HG03025 (cell line): ENCODE results near the gene ATXN1.

ENCODE experiments used
- ATAC-seq: cut with Tn5 transposase; IDR thresholded peaks from one replicate; pipeline ENCODE4 v1.9.1; 2021; ENCODE audit warnings: mild to moderate bottlenecking, moderate library complexity; ENCODE audit not compliant: unreplicated experiment, low FRiP score

ATXN1 gene

DNA sequence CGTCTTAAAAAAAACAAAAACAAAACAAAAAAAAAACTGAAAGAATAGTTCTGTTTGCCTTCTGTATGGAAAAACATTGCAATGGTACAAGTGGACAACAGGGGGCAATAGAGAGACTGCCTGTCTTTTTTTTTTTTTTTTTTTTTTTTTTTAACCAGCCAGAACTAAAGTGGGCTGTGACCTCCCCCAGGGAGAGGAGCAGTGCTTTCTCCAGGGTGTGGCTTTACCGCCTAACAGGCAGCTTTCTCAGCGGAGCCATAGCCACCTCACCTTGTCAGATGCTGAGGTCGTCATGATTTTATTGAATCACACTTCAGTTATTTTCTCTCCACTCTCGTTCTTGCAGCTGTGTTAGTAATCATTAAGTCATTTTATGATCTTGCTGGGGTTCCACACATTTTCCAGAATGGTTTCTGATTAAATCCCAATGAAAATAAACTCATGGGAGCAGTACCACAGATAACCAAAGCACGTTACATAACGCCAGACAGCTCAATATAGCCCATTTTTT, 444.5 kb downstream of the ATXN1 start:
- ATAC-seq = no peak

DNA sequence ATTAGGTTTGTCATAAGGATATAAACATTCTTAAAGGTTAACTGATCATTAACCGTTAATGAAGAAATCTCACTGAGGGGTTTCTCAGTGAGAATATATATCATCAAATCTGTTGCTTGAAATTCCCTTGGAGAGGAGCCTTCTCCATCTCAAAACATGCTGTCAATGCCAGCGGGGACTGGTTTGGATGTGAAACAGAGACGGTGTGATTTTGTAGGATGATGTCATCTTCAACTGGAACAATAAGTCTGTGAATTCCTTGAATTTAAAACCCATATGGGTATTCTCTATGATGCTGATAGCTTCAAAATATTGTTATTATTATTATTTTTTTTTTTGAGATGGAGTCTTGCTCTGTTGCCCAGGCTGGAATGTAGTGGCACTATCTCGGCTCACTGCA, 447.0 kb downstream of the ATXN1 start:
- no peak for ATAC-seq

DNA sequence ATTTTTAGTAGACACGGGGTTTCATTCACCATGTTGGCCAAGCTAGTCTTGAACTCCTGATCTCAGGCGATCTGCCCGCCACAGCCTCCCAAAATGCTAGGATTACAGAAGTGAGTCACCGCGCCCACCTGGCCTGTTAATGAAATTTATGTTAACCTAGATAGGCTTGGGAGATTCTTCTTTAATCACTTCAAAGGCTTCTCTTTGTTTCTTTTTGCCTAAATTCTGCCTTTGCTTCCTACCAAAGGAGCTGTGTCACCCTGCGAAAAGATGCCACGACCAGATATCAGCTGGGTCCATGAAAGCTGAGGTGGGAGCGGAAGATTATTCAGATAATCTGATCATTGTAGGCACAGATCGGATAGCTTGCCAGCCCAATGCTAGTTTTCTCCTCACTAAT, 447.5 kb downstream of the ATXN1 start:
- ATAC-seq = no peak

DNA sequence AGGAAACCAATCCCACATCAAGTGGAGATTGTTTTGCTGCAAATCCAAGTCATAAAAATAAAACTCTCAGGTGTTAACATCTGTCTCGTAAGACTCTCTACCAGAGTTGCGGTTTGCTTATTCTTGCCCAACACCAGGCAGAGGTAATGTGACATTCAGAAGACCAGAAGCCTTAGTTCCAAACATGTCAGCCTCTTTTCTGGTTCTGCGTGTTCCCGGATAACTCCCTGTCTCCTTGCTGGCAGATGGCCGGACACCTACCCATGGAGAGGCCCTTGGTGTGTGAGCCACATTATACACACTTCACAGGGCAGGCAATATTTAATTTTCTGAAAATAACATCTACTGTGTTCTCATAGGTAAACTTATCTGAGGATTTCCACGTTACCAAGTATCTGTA, 449.5 kb downstream of the ATXN1 start:
- ATAC-seq = no peak

DNA sequence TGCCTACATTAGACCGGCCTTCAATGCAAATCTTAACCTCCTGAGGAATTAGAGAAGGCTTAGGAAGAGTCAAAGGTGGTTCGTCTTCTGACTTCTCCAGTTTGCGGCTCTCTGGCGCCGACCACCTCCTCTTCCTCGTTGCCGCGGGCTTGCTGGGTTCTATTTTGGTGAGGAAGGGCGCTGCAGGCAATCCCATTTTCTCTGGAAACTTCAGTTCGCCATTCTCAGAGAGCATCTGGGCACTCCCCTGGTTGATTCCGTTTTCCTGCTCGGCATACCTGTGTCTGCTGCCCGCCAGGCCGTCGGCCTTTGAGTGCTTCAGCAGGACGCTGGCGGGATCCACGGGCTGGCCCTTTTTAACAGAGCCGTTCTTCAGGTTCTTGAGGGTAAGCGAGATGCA, 454.9 kb downstream of the ATXN1 start:
- ATAC-seq = no peak

DNA sequence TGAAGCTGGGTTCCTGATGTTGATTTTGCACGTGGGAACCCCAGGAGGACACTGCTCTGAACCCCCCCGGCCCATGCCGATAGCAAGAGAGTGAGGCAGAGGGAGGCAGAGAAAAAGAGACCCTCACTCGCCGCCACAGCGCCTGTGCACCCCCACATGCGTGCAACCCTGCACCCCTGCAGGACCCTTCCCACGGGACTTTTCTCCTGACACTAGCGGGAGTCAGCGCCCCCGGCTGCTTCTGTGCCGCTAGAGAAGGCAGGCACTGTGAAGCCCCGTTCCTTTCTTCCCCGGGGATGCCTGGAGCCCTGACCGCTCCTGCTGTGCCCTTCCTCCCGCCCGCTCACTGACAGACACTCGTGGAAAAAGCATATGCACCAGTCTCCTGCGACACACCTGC, 455.5 kb downstream of the ATXN1 start:
- ATAC-seq = peak; percentile 31

DNA sequence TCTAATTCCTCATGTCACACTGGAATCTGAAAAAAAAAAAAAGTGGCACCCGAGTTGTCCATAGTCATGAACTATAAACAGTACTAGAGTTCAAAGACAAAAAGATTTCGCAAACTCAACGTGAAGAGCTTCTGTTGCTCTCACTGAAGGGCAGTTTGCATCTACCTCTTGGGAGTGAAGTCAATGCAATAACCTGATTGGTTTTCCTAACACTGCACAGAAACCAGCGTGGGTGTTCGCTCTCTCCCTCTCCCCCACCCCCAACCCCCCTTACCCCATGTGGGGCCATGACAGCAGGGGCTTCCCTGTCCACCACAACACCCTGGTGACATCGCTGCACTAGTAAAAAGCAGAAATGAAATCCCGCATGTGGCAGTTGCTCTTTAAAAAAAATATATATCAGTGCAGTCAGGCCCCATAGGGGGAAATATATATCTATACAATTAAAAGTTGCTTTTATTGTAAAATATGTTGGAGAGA, 456.0 kb downstream of the ATXN1 start:
- ATAC-seq = peak; percentile 72

DNA sequence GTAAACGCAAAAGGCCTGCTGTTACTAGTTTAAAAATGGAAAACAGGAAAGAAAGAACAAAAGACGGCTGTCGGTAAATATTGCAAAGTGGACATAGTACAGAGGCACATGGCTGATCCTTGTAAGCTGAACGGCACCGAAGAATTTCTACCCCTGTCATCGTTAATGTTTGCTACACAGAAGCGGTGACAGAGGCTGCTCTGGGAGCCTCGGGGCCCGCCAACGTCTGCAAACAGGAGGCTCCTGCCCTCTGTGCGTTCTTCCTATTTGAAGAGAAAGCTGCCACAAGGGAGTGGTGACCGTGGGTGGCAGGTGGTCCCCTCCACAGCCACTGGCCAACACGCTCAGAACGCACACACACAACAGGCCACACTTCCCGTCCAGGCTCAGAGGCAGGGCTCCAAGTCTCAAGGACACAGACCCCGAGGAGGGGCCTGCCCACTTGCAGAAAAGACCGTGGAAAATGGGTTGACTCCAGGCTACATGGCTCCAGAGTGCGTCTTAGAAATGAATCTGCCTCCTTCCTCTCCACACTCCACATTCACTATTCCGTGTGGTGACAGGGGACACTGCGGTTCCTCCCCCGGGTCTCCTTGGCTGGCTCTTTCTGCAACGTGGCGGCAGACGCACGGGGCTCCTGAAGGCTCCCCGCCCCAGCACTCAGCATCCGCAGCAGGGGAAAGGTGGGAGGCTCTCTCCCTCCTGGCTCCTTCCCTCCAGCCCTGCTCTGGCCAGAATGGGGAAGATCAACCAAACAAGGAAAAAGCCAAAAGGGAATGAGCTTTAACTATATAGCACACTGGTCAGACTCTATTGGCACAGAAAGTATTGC, 458.3 kb downstream of the ATXN1 start:
- no peak for ATAC-seq

DNA sequence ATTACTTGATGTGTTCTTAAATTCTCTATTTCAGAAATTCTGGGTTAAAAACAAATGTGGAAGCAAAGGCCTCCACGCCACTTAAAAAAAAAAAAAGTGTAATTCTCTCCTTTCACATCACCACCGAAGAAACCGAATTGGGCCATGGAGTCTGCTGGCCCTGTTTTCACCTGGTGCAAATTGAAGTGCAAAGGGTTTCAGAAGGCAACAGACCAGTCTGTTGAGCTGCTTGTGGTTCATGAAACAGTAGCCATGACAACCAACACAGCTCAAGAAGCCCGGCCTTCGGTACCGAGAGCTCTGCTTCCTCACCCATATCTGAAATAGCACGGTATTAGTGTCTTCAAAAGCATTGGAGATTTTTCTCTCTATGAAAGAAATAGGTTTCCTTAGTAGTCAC, 459.7 kb downstream of the ATXN1 start:
- ATAC-seq = peak; percentile 57

DNA sequence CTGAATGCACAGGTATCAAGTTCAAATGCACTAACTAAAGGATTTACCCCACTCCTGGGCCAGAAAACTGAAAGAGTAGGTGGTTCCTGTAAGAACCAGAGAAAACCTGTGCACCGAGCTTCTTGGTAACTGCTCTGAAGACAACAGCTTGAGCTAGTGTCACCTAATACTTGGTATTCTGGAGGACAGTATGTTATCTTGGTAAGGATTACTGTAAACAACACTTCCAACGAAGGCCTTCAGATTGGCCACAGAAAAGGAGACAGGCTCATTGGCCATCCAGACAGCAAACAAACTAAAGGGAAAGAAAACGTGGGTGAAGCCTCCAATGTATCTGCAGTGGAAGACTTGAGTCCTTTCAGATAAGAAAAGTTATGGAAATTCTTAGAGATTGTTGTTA, 461.4 kb downstream of the ATXN1 start:
- ATAC-seq = no peak

DNA sequence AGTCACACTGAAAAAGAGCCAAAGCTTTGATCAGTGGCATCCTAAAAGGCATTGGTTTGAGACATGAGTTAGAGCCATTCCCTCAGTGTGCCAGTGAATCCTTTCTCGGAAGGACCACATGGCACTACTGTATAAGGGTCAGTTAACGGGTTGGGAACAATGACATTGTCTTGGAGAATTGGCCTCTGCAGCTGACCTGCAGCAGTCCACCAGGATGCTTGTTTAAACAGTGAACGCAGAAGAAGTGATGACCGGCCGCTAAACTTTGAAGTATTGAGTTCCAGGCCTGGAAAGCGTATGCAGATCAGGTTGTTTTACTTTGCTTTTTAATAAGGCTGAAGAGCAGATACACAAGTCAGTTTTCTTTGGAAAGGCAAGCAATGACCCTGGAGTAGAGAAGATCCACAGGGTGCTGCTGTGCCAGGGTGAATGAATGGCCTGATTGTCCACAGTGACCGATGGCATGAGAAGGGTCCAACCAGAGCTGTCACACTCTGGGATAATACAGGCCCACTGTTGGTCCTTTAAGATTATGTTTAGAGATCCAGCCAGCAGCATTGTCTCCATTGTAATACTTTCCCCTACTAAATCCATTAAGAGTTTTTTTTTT, 465.1 kb downstream of the ATXN1 start:
- ATAC-seq = no peak

DNA sequence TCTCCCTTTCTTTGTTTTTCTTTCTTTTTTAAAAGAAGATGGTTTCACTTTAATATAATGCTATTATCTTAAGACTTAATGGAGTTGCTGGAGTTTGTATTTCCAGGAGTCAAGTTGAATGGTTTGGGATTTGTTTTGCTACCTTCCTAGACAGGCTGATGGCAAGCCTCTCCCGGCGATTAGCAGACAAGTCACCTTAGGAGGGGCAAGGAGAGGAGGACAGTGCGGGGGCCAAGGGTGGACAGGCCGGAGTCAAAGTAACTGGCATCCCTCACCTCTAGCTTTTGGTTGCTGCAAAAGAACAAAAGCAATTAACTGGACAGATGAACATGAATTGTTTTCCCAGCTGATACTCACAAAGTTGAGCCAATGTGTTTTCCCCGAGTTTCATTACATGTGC, 465.8 kb downstream of the ATXN1 start:
- ATAC-seq = no peak

DNA sequence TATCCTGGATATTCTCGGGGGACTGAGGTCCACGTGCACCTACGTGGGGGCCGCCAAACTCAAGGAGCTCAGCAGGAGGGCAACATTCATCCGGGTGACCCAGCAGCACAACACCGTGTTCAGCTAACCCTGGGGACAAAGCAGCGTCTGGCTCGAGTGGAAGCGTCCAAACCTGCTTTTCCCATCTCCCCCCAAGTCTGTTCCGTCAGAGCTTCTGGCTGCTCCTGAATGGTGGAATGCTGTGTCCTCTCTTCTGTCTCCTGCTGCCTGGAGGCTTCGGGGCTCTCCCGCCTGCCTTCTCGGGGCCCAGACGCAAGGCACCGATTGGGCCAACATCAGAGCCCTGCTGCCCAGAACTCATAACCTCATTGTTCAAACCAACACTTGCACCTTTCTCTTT, 466.2 kb downstream of the ATXN1 start:
- ATAC-seq = no peak

DNA sequence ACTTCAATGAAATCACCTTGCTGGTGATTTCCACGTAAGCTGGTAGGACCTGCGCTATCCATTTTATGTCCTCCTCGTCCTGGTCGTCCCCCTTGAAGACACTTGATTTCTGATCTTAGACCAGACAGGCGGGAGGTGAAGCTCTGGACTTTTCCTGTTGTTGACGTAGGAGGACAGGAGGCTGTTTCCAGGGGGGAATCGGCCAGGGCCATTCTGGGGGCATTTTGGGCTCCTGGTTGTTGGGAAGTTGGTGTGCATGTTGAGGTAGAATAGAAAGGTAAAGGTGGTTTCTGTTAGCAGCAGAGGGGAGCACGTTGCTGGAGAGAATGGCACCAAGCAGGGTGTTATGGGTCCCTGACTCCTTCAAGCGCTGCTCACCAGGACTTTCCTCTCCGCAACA, 466.9 kb downstream of the ATXN1 start:
- ATAC-seq = no peak

DNA sequence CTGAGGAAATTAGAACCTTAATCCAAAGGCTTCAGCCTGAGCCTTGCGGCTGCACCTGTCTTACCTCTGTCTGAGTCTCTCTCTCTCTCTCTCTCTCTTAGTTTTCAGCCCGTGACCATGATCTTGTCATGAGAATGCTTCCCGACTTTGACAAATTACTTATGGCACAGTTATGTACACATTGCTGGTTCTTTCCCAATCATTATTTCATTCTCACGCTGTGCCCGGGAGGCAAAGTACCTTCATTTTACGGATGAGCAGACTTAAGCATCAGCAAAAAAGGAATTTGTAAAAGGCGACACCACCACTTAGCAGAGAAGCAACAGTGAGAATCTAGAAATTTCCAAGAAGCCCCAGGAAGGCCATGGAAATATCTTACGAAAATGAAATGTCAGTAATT, 468.3 kb downstream of the ATXN1 start:
- ATAC-seq = no peak

DNA sequence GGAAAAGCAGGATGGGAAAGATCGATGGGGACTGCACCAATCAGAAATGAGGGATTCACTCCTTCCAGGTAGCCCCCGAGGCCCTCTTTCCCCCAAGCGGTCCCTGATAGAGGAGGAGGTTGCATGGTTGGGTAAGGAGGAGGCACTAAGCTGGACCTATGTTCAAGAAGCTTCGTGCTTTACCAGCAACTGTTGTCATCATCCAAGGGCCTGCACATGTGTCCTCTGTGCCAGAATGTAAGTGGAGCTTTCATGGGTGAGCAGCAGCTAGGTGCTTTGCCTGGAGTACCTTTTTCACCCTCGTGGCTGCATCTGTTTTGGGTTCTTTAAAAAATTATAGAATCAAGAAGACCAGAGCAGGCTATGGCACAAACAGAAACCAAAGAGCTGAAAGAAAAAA, 468.8 kb downstream of the ATXN1 start:
- no peak for ATAC-seq

DNA sequence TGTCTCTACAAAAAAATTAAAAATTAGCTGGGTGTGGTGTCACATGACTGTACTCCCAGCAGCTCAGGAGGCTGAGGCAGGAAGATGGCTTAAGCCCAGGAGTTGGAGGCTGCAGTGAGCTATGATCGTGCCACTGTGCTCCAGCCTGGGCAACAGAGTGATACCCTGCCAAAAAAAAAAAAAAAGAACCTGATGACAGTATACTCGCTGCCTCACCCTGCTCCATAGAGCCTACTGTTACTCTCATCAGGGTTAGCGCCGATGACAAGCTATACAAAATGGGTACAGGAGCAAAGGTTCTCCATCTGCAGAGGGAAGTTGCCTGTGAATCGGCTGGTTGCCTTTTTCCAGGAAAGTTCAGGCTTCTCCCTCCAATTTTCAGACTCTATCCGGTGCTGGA, 469.5 kb downstream of the ATXN1 start:
- no peak for ATAC-seq

DNA sequence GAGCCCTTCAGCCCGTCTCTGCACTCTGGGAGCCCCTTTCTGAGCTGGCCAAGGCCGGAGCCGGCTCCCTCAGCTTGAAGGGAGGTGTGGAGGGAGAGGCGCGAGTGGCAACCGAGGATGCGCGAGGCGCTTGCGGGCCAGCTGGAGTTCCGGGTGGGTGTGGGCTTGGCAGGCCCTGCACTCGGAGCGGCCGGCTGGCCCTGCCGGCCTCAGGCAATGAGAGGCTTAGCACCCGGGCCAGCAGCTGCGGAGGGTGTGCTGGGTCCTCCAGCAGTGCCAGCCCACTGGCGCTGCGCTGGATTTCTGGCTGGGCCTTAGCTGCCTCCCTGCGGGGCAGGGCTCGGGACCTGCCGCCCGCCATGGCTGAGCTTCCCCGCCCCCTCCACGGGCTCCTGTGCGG, 473.1 kb downstream of the ATXN1 start:
- no peak for ATAC-seq

DNA sequence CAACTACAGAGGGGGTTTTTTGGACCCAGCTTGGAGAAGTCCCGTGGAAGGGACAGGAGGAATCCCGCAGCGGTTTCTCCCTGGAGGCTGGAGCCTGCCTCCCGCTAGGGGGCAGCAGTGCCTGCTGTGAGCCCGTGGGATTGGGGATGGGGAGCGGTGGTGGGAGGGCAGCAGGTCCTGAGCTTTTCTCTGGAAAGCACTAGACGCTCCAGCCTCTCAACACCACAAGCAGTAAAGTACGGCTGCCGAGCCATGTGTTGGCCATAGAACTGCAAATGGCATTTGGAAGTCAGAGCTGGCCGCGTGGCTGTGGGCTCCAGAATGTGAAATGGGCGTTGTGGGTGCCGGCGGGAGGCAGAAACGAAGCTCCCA, 475.1 kb downstream of the ATXN1 start:
- ATAC-seq = no peak

DNA sequence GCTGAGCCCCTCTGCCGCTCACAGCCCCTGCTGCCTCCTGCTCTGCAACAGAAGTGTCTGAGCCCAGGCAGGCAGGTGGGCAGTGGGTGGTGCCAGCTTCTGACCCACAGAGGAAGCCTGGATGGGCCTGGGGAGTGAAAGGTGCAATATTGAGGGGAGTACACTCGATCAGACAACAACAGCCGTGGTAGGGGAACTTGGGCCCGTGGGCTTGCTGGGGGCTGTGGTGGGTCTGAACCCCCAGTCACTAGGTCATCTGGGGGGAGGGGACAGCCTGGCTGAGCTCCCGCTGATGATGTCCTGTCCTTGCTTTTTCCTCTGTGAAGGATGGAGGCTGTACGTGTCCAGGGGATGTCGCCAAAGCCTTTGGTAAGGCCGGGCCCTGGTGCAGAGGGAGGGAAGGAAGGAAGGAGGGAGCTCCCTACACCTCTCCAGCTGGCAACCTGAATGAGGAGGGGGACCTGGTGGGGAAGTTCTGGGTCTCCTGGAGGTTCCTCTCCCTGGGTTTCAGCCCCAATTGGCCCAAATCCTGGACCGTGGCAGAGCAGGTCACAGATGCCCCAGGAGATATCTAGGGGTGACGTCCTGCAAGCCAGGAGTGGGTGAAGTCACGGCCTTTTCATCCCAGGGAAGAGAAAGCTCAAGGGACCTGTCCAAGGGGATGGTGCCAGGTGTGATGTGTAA, 475.7 kb downstream of the ATXN1 start:
- no peak for ATAC-seq

DNA sequence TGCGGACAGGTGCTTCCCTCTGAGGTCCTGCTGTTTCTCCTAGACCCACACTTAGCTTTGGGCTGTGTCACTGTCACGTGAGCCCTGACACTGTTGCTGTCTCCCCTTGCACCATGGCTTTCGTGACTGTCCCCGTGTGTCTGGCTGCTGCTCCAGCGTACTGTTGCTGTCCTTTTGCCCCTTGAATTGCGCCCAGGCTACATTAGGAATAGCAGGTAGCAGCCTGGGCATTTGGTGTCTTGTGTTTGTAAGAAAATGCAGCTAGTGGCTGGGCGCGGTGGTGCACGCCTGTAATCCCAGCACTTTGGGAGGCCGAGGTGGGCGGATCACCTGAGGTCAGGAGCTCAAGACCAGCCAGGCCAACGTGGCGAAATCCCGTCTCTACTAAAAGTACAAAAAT, 476.8 kb downstream of the ATXN1 start:
- no peak for ATAC-seq
